Osteoblast (primary cell): ENCODE results near the gene MSRB2. TPM values are rescaled to one million over a fixed set of nuclear protein-coding genes. Genes with fewer than 3 reads are reported as not detected.
"Not testable (repeated sequence)": the region's sequence is repeated elsewhere in the genome, so short reads cannot be mapped to it uniquely, and the experiment has no call there.

Experiments used
- DNase-seq: peaks from one replicate; pipeline ENCODE4 v3.0.0; 2011; ENCODE audit warnings: low spot score, mixed read lengths; ENCODE audit not compliant: insufficient read length; ENCODE audit errors: missing footprints
- H2AFZ ChIP-seq: 2 replicates; pipeline ENCODE4 v1.6.0; 2011; ENCODE audit warnings: mild to moderate bottlenecking, low read length
- H3K27ac ChIP-seq: 2 replicates; pipeline ENCODE4 v1.5.1; 2011; ENCODE audit warnings: mild to moderate bottlenecking, low read depth, low read length, moderate library complexity
- H3K27me3 ChIP-seq: 2 replicates; pipeline ENCODE4 v1.6.0; 2012; ENCODE audit warnings: mild to moderate bottlenecking, control low read depth, inconsistent platforms, low read length, moderate library complexity; ENCODE audit not compliant: insufficient read depth
- H3K36me3 ChIP-seq: 2 replicates; pipeline ENCODE4 v1.5.1; 2011; ENCODE audit warnings: mild to moderate bottlenecking, low read length, control low read depth, moderate library complexity; ENCODE audit not compliant: insufficient read depth
- H3K4me1 ChIP-seq: 2 replicates; pipeline ENCODE4 v1.5.1; 2011; ENCODE audit warnings: mild to moderate bottlenecking, low read length, control low read depth, moderate library complexity; ENCODE audit not compliant: insufficient read depth
- H3K4me2 ChIP-seq: 2 replicates; pipeline ENCODE4 v1.6.0; 2011; ENCODE audit warnings: mild to moderate bottlenecking, low read length; ENCODE audit not compliant: insufficient read depth
- H3K4me3 ChIP-seq: fragments of 200-600 bp; sonication (generic); 3 replicates; pipeline ENCODE4 v1.5.1; 2012; ENCODE audit warnings: mild to moderate bottlenecking, low read length, inconsistent platforms; ENCODE audit not compliant: insufficient read depth
- H3K79me2 ChIP-seq: 2 replicates; pipeline ENCODE4 v1.6.0; 2012; ENCODE audit warnings: mild to moderate bottlenecking, low read length, control low read depth, inconsistent platforms; ENCODE audit not compliant: insufficient read depth
- H3K9me3 ChIP-seq: 2 replicates; pipeline ENCODE4 v1.5.1; 2011; ENCODE audit warnings: low read depth, low read length, control low read depth
- H4K20me1 ChIP-seq: 2 replicates; pipeline ENCODE4 v1.6.0; 2012; ENCODE audit warnings: mild to moderate bottlenecking, low read length, control low read depth; ENCODE audit not compliant: insufficient read depth
- CTCF ChIP-seq: IDR thresholded peaks from 2 replicates; pipeline ENCODE4 v1.5.1; 2011; ENCODE audit warnings: mild to moderate bottlenecking, low read depth, low read length, moderate library complexity; ENCODE audit errors: extremely low read depth
- total RNA-seq: library from RNA; depleted of rRNA; stranded (reverse); fragments of >200 nt; gene quantifications from 2 replicates; pipeline ENCODE4 v1.2.3, GENCODE V29; 2012

Gene MSRB2
- total RNA-seq, 1 donor: 6.9 TPM

- DNase-seq: peak; percentile 90
- Histone ChIP-seq H4K20me1 (no peaks in the 10 kb centered on the region), H3K4me3 (no peak overlapping the region), H2AFZ (peak overlapping the region; percentile 68), H3K9me3 (no peaks in the 10 kb centered on the region), H3K27ac (no peak overlapping the region), H3K36me3 (no peaks in the 10 kb centered on the region), H3K27me3 (peaks cover 4% of the 10 kb centered on the region), H3K79me2 (no peaks in the 10 kb centered on the region), H3K4me2 (no peak overlapping the region), H3K4me1 (peaks cover 10% of the 10 kb centered on the region)
- TF ChIP-seq CTCF: peak; percentile 88
Measured at GRCh38 chr10:23067939-23068775, 27.2 kb upstream of the MSRB2 start.

DNA sequence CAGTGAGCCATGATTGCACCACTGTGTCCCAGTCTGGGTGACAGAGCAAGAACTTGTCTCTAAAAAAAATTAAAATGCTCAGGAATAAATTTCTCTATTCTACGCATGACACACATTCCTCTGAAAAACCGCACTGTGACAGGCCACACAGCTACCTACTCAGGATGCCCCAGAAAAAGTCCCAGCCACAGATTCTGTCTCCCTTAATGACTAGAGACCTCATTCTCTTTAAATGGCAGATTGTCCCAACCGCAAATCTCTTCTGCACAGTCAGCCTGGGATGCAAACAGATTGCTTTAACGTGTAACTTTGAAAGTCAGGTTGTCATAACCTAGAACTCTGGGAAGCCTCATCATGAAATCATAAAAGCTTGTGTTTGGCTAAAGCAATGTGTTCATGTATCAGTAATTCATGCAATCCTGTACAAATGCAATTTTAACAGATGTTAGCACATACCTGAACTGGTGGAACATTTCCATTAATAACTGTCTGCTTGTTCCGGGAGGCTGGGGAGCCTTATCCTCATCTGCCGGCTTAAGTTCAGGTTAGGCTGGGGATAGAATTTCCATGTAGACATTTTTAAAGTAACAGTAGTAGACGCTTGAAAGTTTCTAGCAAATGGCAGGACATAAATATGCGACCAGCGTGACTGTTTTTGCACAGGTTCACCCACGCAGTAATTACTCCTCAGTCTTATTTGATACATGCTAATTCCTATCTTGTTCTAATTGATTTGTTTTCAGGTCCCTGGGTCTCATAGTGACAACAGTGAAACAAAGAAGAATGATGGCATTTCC lies 26.2 kb upstream of the MSRB2 start:
- Histone ChIP-seq H3K4me2 (no peak overlapping the region), H3K9me3 (no peaks in the 10 kb centered on the region), H2AFZ (no peak overlapping the region), H4K20me1 (no peaks in the 10 kb centered on the region), H3K27ac (no peak overlapping the region), H3K4me3 (no peak overlapping the region), H3K27me3 (peaks cover 4% of the 10 kb centered on the region), H3K4me1 (peaks cover 8% of the 10 kb centered on the region), H3K79me2 (no peaks in the 10 kb centered on the region), H3K36me3 (no peaks in the 10 kb centered on the region)
- no peak for DNase-seq
- TF ChIP-seq CTCF: no peak

DNA sequence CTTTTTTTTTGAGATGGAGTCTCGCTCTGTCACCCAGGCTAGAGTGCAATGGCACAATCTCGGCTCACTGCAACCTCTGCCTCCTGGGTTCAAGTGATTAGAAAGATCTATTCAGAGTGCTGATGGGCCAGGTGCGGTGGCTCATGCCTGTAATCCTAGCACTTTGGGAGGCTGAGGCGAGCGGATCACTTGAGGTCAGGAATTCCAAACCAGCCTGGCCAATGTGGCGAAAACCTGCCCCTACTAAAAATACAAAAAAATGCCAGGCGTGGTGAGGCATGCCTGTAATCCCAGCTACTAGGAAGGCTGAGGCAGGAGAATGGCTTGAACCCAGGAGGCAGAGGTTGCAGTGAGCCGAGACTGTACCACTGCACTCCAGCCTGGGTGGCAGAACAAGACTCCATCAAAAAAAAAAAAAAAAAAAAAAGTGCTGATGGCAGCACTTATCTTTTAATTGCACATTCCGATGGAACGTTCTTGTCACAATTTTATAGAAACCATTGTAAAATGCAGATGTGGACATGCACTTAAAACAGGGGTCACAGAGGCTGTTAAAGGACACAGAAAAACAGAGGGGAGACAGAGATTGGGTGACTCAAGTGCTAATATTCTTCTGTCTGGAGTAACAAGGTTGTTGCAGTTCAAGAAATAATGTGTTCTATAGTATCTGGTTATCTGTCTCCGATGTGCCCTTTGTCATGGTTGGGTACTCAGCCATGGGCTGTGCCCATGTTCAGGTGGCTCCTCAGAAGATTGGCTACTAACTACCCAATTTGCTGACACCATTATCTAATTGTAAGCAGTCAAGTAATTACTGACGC lies 25.1 kb upstream of the MSRB2 start:
- not testable (repeated sequence) for H3K9me3 ChIP-seq, H3K27ac ChIP-seq, H3K27me3 ChIP-seq, H3K4me1 ChIP-seq, H3K79me2 ChIP-seq, H2AFZ ChIP-seq, H3K4me3 ChIP-seq, H4K20me1 ChIP-seq, DNase-seq, H3K36me3 ChIP-seq, H3K4me2 ChIP-seq

DNA sequence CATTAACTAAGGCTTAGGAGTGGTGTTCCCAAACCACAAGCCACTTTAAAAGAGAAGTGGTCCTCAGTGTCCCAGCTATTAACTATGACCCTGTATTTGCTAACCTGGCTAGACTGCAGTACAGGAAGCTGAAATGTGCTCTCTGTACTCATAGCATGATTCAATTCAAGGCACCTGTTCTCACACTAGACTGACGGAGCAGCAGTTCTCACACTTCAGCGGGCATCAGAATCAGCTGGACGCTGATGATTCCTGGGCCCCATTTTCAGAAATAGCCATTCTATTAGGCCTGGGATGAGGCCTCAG lies 24.5 kb upstream of the MSRB2 start:
- Histone ChIP-seq H3K4me2 (no peak overlapping the region), H3K4me3 (no peak overlapping the region), H3K79me2 (no peaks in the 10 kb centered on the region), H4K20me1 (no peaks in the 10 kb centered on the region), H3K27ac (no peak overlapping the region), H3K9me3 (no peaks in the 10 kb centered on the region), H2AFZ (no peak overlapping the region), H3K27me3 (peaks cover 4% of the 10 kb centered on the region), H3K4me1 (no peaks in the 10 kb centered on the region), H3K36me3 (no peaks in the 10 kb centered on the region)
- DNase-seq: no peak
- TF ChIP-seq CTCF: no peak

DNA sequence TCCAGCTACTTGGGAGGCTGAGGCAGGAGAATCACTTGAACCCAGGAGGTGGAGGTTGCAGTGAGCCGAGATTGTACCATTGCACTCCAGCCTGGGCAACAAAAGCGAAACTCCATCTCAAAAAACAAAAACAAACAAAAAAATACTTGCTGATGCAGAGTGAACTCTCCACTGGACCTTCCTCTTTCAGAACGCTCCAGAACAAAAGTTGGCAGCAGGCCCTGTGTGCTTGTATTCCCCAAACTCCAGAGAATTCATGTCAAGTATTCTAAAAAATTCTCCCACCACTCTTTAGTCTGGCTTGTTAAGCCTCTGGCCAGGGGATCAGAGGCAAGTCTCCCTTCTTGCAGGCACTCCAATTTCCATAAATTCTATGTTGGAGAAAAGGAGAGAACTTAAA lies 22.8 kb upstream of the MSRB2 start:
- not testable (repeated sequence) for H3K27ac ChIP-seq, DNase-seq, H2AFZ ChIP-seq, H4K20me1 ChIP-seq, H3K4me2 ChIP-seq, H3K27me3 ChIP-seq, H3K9me3 ChIP-seq, H3K36me3 ChIP-seq, H3K4me3 ChIP-seq, H3K4me1 ChIP-seq, H3K79me2 ChIP-seq
